NOMO-1 (cell line): Measurements from ENCODE around the gene PTEN.

Experiments used
- DNase-seq, 2 experiments: peaks; one replicate each; lab custom pipeline; 2025; ENCODE audit not compliant: unreplicated experiment in 2 of 2; lab: John Stamatoyannopoulos, UW

PTEN gene

GRCh38 chr10:87961314-87961713 lies 97.9 kb downstream of the PTEN start:
- no peak for DNase-seq

GRCh38 chr10:87966459-87966858 lies 103.0 kb downstream of the PTEN start:
- DNase-seq, result no peak

- DNase-seq, result no peak
These were observed 110.2 kb downstream of the PTEN start for GRCh38 chr10:87973635-87974034.

GRCh38 chr10:87974130-87974529 lies 110.7 kb downstream of the PTEN start:
- no peak for DNase-seq

- no peak for DNase-seq
These were observed 111.3 kb downstream of the PTEN start for GRCh38 chr10:87974769-87975168.

GRCh38 chr10:87976101-87976743 lies 112.8 kb downstream of the PTEN start:
- DNase-seq, result peak in 1 of 2 experiments; percentile 37

GRCh38 chr10:87978166-87978565 lies 114.7 kb downstream of the PTEN start:
- no peak for DNase-seq

GRCh38 chr10:87979847-87980246 lies 116.4 kb downstream of the PTEN start:
- DNase-seq, result no peak

- no peak for DNase-seq
These were observed 120.3 kb downstream of the PTEN start for GRCh38 chr10:87983716-87984115.

GRCh38 chr10:87987206-87987605 lies 123.8 kb downstream of the PTEN start:
- DNase-seq, result no peak

GRCh38 chr10:87991946-87992345 lies 128.5 kb downstream of the PTEN start:
- no peak for DNase-seq

- no peak for DNase-seq
These were observed 141.0 kb downstream of the PTEN start for GRCh38 chr10:88004451-88004850.

GRCh38 chr10:88006261-88006660 lies 142.8 kb downstream of the PTEN start:
- DNase-seq, result no peak

GRCh38 chr10:88008866-88009470 lies 145.5 kb downstream of the PTEN start:
- no peak for DNase-seq

- DNase-seq, result no peak
These were observed 149.2 kb downstream of the PTEN start for GRCh38 chr10:88012641-88013040.

- no peak for DNase-seq
These were observed 154.4 kb downstream of the PTEN start for GRCh38 chr10:88017781-88018180.

GRCh38 chr10:88019753-88020152 lies 156.3 kb downstream of the PTEN start:
- DNase-seq, result no peak
